Effector memory CD4-positive, alpha-beta T cell (primary cell): ENCODE data around the gene PNPLA1.
A peak's percentile ranks its signal among the peaks of the same experiment; 100 is the strongest.

Experiments
- DNase-seq, 3 donors: peaks; one replicate each; pipeline ENCODE4 v3.0.0-alpha.2; 2020
- H3K27ac ChIP-seq: 2 replicates; pipeline ENCODE4 v1.7.0; 2013; ENCODE audit warnings: mild to moderate bottlenecking, low read length, moderate library complexity; ENCODE audit not compliant: insufficient read depth, poor library complexity, severe bottlenecking
- H3K27me3 ChIP-seq: replicated peaks from 2 replicates; pipeline ENCODE4 v1.7.0; 2013; ENCODE audit warnings: mild to moderate bottlenecking, low read length; ENCODE audit not compliant: insufficient read depth, control insufficient read depth, poor library complexity, severe bottlenecking
- H3K36me3 ChIP-seq: 2 replicates; pipeline ENCODE4 v1.7.0; 2013; ENCODE audit warnings: mild to moderate bottlenecking, low read length, moderate library complexity; ENCODE audit not compliant: control insufficient read depth, insufficient read depth
- H3K4me1 ChIP-seq: 2 replicates; pipeline ENCODE4 v1.7.0; 2013; ENCODE audit warnings: low read length, mild to moderate bottlenecking; ENCODE audit not compliant: control insufficient read depth, insufficient read depth, poor library complexity, severe bottlenecking
- H3K4me3 ChIP-seq: 2 replicates; pipeline ENCODE4 v1.7.0; 2013; ENCODE audit warnings: low read length, low read depth, mild to moderate bottlenecking; ENCODE audit not compliant: insufficient read depth, poor library complexity, severe bottlenecking
- H3K9me3 ChIP-seq: 2 replicates; pipeline ENCODE4 v1.7.0; 2013; ENCODE audit warnings: mild to moderate bottlenecking, low read length, moderate library complexity; ENCODE audit not compliant: control insufficient read depth

The PNPLA1 gene

GRCh38 chr6:36340306-36340617, 70.4 kb downstream of the PNPLA1 start:
- Histone ChIP-seq H3K27ac (no peak overlapping the region), H3K4me3 (no peak overlapping the region), H3K27me3 (no peaks in the 10 kb centered on the region), H3K36me3 (no peaks in the 10 kb centered on the region), H3K4me1 (no peaks in the 10 kb centered on the region), H3K9me3 (no peaks in the 10 kb centered on the region)
- no peak for DNase-seq

- Histone ChIP-seq H3K27ac (no peak overlapping the region), H3K9me3 (no peaks in the 10 kb centered on the region), H3K4me3 (no peak overlapping the region), H3K4me1 (no peaks in the 10 kb centered on the region), H3K27me3 (no peaks in the 10 kb centered on the region), H3K36me3 (no peaks in the 10 kb centered on the region)
- peak; percentile 36 to 64 (median 42) for DNase-seq
Observed at GRCh38 chr6:36340618-36341454, 71.0 kb downstream of the PNPLA1 start.

- Histone ChIP-seq H3K9me3 (no peaks in the 10 kb centered on the region), H3K27ac (no peak overlapping the region), H3K36me3 (no peaks in the 10 kb centered on the region), H3K27me3 (no peaks in the 10 kb centered on the region), H3K4me3 (no peak overlapping the region), H3K4me1 (no peaks in the 10 kb centered on the region)
- no peak for DNase-seq
Observed at GRCh38 chr6:36343109-36343680, 73.3 kb downstream of the PNPLA1 start.

GRCh38 chr6:36345681-36346466, 76.0 kb downstream of the PNPLA1 start:
- Histone ChIP-seq H3K9me3 (no peaks in the 10 kb centered on the region), H3K4me3 (no peak overlapping the region), H3K4me1 (no peaks in the 10 kb centered on the region), H3K36me3 (no peaks in the 10 kb centered on the region), H3K27me3 (no peaks in the 10 kb centered on the region), H3K27ac (no peak overlapping the region)
- no peak for DNase-seq

GRCh38 chr6:36346486-36347273, 76.8 kb downstream of the PNPLA1 start:
- no peak overlapping the region for H3K27ac ChIP-seq
- DNase-seq, result no peak
- H3K4me1 ChIP-seq, result no peaks in the 10 kb centered on the region
- H3K9me3 ChIP-seq, result no peaks in the 10 kb centered on the region
- H3K36me3 ChIP-seq, result no peaks in the 10 kb centered on the region
- H3K27me3 ChIP-seq, result no peaks in the 10 kb centered on the region
- H3K4me3 ChIP-seq, result no peak overlapping the region

- Histone ChIP-seq H3K4me3 (no peak overlapping the region), H3K27me3 (no peaks in the 10 kb centered on the region), H3K36me3 (no peaks in the 10 kb centered on the region), H3K27ac (no peak overlapping the region), H3K9me3 (no peaks in the 10 kb centered on the region), H3K4me1 (no peaks in the 10 kb centered on the region)
- no peak for DNase-seq
Observed at GRCh38 chr6:36347621-36348020, 77.8 kb downstream of the PNPLA1 start.

- no peaks in the 10 kb centered on the region for H3K36me3 ChIP-seq
- no peak overlapping the region for H3K4me3 ChIP-seq
- DNase-seq, result no peak
- no peaks in the 10 kb centered on the region for H3K27me3 ChIP-seq
- no peak overlapping the region for H3K27ac ChIP-seq
- no peaks in the 10 kb centered on the region for H3K9me3 ChIP-seq
- H3K4me1 ChIP-seq, result no peaks in the 10 kb centered on the region
Observed at GRCh38 chr6:36349240-36349639, 79.4 kb downstream of the PNPLA1 start.

- H3K27me3 ChIP-seq, result no peaks in the 10 kb centered on the region
- no peak for DNase-seq
- H3K9me3 ChIP-seq, result no peaks in the 10 kb centered on the region
- H3K36me3 ChIP-seq, result no peaks in the 10 kb centered on the region
- H3K4me3 ChIP-seq, result no peak overlapping the region
- no peak overlapping the region for H3K27ac ChIP-seq
- H3K4me1 ChIP-seq, result no peaks in the 10 kb centered on the region
Observed at GRCh38 chr6:36350082-36350481, 80.2 kb downstream of the PNPLA1 start.

GRCh38 chr6:36350681-36351571, 81.1 kb downstream of the PNPLA1 start:
- H3K4me1 ChIP-seq, result no peaks in the 10 kb centered on the region
- no peak for DNase-seq
- no peak overlapping the region for H3K4me3 ChIP-seq
- H3K36me3 ChIP-seq, result no peaks in the 10 kb centered on the region
- H3K27ac ChIP-seq, result no peak overlapping the region
- no peaks in the 10 kb centered on the region for H3K9me3 ChIP-seq
- no peaks in the 10 kb centered on the region for H3K27me3 ChIP-seq
